Smooth muscle cell of the brain vasculature (primary cell): ENCODE data around the gene ARMC9.
A peak's percentile ranks its signal among the peaks of the same experiment; 100 is the strongest.
"Not testable (repeated sequence)": the region's sequence is repeated elsewhere in the genome, so short reads cannot be mapped to it uniquely, and the experiment has no call there.

ENCODE experiments used
- DNase-seq: peaks from one replicate; pipeline ENCODE4 v3.0.0-alpha.2; 2012; ENCODE audit warnings: low read depth, low spot score

Gene ARMC9

GRCh38 chr2:231396058-231396821, 197.8 kb downstream of the ARMC9 start:
- no peak for DNase-seq

GRCh38 chr2:231397011-231397927, 198.8 kb downstream of the ARMC9 start:
- DNase-seq = no peak

GRCh38 chr2:231397928-231398294, 199.5 kb downstream of the ARMC9 start:
- no peak for DNase-seq

DNA sequence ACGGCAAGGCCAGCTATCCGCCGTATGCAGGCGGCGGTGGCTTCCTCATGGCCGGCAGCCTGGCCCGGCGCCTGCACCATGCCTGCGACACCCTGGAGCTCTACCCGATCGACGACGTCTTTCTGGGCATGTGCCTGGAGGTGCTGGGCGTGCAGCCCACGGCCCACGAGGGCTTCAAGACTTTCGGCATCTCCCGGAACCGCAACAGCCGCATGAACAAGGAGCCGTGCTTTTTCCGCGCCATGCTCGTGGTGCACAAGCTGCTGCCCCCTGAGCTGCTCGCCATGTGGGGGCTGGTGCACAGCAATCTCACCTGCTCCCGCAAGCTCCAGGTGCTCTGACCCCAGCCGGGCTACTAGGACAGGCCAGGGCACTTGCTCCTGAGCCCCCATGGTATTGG, 200.2 kb downstream of the ARMC9 start:
- DNase-seq = no peak

DNA sequence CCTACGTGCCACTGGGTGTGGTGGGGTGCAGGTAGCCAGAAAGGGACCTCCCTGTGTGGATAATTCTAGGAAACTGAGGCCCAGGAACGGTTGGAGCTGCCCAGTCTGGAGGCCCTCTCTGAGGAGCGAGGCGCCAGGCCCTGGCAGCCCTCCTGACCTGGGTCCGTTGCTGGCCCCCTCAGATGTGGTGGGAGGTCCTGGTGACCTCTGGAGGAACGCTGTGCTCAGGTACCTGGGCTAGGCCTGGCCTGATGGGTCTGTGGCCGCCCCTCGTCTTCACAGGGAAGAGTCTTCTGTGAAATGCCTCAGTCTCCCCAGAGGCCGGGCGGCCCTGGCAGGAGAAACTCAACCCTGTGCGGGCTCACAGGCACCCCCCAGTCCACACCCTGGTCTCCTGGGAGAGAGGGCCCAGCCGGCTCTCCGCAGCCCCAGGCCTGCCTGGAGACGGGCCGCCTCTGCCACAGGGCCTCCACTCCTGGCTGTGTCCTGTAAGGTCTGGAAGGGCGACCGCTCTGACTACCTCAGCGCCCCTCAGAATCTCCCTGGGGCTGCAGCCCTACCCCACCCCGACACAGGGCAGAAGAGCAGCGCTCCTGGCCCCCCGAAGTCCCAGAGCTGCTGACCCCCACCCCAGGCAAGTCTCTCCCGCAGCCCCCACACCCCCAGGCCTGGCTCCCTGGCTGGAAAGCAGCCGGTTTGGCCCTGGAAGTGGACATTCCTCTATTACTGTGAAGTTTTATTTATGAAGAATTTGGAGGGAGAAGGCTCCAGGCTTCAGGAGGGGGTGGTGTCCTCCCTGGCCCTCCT, 200.8 kb downstream of the ARMC9 start:
- no peak for DNase-seq

DNA sequence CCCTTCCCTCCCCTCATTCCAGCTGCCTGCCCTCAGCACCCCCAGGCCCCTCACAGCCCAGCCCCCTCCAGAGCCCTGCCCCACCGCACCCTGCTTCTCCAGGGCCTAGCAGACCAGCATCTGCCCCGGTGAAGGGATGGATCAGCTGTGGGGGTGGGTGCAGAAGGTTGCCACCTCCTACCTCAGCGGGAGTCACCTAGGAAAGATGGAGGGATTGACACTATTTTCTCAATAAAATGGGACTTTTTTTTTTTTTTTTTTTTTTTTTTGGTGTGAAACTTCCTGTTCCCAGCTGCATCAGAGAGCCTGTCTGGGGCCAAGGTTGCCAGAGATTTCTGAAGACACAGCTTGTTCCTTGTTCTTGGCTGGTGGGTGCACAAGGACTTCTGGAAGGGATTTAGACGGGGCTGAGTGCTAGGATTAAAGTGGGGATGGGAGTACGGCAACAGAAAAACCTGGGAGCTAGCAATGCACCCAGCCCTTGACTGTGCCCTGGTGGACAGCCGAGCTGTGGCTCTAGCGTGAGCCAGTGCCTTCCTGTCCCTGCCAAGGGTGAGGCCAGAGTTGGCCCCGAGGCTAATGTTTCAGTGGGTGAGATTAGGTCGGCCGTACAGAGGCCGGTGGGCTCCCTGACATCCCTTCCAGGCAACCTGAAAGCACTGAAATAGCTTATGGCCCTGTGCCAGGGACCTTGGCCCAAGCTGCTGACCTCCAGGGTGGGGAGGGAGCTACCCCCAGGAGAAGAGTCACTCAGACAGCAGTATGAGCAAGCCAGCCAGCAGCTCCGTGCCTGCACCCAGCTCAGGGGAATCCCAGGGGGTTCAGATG, 201.6 kb downstream of the ARMC9 start:
- DNase-seq = no peak

GRCh38 chr2:231400681-231401080, 202.2 kb downstream of the ARMC9 start:
- DNase-seq = not testable (repeated sequence)

GRCh38 chr2:231401101-231401500, 202.7 kb downstream of the ARMC9 start:
- not testable (repeated sequence) for DNase-seq

DNA sequence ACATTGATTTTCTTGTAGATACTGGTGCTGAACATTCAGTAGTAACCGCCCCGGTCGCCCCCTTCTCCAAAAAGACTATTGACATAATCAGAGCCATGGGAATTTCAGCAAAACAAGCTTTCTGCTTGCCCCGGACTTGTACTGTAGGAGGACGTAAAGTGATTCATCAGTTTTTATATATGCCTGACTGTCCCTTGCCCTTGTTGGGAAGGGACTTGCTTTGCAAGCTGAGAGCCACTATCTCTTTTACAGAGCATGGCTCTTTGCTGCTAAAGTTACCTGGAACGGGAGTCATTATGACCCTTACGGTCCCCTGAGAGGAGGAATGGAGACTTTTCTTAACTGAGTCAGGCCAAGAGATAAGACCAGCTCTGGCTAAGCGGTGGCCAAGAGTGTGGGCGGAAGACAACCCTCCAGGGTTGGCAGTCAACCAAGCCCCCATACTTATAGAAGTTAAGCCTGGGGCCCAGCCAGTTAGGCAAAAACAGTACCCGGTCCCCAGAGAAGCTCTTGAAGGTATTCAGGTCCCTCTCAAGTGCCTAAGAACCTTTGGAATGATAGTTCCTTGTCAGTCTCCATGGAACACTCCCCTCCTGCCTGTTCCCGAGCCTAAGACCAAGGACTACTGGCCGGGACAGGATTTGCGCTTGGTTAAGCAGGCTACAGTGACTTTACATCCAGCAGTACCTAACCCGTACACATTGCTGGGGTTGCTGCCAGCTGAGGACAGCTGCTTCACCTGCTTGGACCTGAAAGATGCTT, 205.2 kb downstream of the ARMC9 start:
- not testable (repeated sequence) for DNase-seq

DNA sequence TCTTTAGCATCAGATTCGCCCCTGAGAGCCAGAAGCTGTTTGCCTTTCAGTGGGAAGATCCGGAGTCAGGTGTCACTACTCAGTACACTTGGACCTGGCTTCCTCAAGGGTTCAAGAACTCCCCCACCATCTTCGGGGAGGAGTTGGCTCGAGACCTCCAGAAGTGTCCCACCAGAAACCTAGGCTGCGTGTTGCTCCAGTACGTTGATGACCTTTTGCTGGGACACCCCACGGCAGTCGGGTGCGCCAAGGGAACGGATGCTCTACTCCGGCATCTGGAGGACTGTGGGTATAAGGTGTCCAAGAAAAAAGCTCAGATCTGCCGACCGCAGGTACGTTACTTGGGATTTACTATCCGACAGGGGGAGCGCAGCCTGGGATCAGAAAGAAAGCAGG, 205.8 kb downstream of the ARMC9 start:
- not testable (repeated sequence) for DNase-seq

GRCh38 chr2:231405601-231406367, 207.4 kb downstream of the ARMC9 start:
- not testable (repeated sequence) for DNase-seq

DNA sequence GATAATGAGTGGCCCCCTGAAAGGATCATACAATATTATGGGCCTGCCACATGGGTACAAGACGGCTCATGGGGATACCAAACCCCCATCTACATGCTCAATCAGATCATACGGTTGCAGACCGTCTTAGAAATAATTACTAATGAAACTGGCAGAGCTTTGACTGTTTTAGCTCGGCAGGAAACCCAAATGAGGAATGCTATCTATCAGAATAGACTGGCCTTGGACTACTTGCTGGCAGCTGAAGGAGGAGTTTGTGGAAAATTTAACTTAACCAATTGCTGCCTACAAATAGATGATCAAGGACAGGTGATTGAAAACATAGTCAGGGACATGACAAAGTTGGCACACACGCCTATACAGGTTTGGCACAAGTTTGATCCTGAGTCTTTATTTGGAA, 209.3 kb downstream of the ARMC9 start:
- not testable (repeated sequence) for DNase-seq

- DNase-seq = not testable (repeated sequence)
Observed at GRCh38 chr2:231408304-231408703, 209.9 kb downstream of the ARMC9 start.

DNA sequence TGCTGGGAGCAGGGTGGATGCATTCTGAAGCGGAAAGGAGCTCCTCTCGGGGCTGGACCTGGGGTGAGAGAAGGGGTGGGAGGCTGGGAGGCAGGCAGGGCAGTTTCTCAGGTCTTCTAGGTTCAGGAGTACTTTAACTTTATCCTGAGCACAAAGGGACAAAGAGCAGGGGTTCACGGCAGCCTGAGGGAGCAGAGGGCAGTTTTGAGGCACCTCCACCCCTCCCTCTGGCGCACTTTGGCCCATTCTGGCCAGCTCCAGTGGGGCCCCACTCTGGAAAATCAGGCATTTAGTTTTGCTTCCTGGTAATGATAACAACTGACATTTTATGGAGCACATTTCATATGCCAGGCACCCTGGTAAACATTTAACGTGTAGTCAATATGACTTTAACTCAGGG, 211.3 kb downstream of the ARMC9 start:
- no peak for DNase-seq

GRCh38 chr2:231410293-231411004, 212.0 kb downstream of the ARMC9 start:
- no peak for DNase-seq

DNA sequence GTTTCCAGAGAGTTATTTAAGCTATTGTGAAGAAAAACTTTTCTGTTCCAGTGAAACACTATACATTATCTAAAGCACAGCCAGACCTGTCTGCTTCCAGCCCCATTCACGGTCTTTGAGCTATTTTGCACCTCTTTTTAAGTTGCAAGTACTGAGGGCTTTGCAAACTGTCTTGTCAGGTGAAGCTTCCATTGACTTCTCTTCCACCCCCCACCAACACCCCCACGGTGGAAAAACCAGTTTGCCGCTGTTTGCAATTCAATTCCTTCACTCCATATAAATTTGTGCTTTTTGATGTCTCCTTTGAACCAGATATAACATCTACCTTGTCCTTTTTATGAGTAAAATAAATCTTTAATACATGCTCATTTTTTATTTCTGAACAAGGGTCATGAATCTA, 212.8 kb downstream of the ARMC9 start:
- no peak for DNase-seq

DNA sequence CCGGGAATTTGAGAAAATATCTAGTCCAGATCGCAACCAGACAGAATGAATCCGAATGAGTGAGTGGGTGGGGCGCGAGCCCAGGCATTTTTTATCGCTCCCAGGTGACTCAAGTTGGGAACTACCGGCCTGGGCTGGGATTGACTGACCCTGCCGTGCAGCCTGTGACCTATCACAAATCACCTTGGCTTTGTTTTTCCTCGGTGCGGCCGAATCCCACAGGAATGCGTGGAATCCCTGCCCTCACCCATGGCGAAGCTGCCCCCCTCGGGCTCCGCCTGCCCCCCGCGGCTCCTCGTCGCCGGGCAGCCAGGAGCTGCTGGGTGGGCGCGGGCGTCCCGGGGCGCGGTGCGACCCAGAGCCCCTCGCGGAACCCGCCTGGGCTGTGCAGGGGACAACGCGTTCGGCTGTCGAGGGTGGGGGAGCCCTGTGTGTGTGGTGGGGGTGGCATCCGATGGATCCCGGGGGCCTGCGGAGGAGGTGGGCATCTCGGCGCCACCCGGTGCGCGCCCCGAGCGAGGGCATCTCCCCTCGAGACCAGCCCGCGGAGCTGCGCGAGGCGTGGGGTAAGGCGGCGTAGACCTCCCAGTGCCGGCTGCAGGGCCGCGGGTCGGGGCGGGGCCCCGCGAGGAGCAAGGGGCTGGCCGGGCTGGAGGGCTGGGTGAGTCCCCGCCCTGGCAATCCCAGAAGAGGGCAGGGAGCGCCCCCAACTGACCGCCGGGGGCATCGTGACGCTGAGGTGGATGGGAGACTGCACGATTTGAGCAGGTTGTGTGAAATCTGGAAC, 213.6 kb downstream of the ARMC9 start:
- DNase-seq = peak; percentile 39

DNA sequence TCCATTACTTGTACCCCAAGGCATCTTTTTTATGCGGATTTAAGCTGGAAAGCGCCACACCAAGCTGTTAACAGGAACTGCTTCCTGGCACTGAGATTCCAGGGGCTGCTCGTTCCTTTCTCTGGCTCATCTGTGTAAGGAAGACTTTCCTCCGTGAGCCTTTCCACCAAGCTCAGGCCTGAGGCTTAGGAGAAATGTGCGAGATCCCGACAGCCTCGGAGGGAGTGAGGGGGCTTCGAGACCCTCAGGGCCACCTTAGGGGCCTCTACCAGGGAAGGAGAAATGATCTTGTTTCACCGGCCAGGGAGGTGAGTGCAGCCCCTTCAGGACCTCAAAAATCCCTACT, 214.2 kb downstream of the ARMC9 start:
- no peak for DNase-seq
